Endothelial cell of umbilical vein (primary cell): ENCODE data around the gene ZC2HC1B. TPM values are rescaled to one million over a fixed set of nuclear protein-coding genes. Genes with fewer than 3 reads are reported as not detected.

Source experiments
- BruUV-seq: library from RNA; stranded (reverse); fragments of 400-500 nt; replicated peaks from 2 replicates; lab custom pipeline; 2021; lab: Mats Ljungman, UMichigan
- CTCF ChIA-PET: fragments of 300-600, 350-600 bp; sonication (Branson Sonifier 250); formaldehyde crosslinking; loops from one replicate; lab custom pipeline; 2021; ENCODE audit warnings: antibody characterized with exemption, inconsistent platforms; lab: Charles Lee
- POLR2A ChIA-PET: fragments of 300-600, 350-600 bp; sonication (Branson Sonifier 250); formaldehyde crosslinking; loops from one replicate; lab custom pipeline; 2021; ENCODE audit warnings: antibody characterized with exemption, inconsistent platforms; lab: Charles Lee
- DNase-seq: peaks from one replicate; pipeline ENCODE4 v3.0.0-alpha.2; 2011; ENCODE audit warnings: low read depth, low spot score
- FAIRE-seq: peaks from 2 replicates; lab custom pipeline; 2011; peaks lifted over from hg19 to GRCh38; lab: Jason Lieb, UNC
- H2AFZ ChIP-seq: 2 replicates; pipeline ENCODE4 v1.6.0; 2012; ENCODE audit warnings: low read depth, low read length, control low read depth, inconsistent platforms
- H3K27ac ChIP-seq: 2 replicates; pipeline ENCODE4 v1.5.1; 2011; ENCODE audit warnings: low read depth, mild to moderate bottlenecking, control low read depth, low read length, moderate library complexity; ENCODE audit not compliant: insufficient read depth
- H3K27me3 ChIP-seq, 2 experiments: 2 replicates each; pipeline versions ENCODE4 v1.6.0 to v1.6.1; 2011; ENCODE audit warnings: low read length in 2 of 2, mixed read lengths in 1 of 2; ENCODE audit not compliant: control insufficient read depth in 2 of 2, insufficient read depth in 2 of 2
- H3K36me3 ChIP-seq, 2 experiments: 2 replicates in 1 of 2; 3 replicates in 1 of 2; pipeline ENCODE4 v1.5.1; 2011; ENCODE audit warnings: low read length in 2 of 2, mild to moderate bottlenecking in 1 of 2, moderate library complexity in 1 of 2; ENCODE audit not compliant: control insufficient read depth in 2 of 2, insufficient read depth in 2 of 2; ENCODE audit errors: extremely low read depth in 1 of 2
- H3K4me1 ChIP-seq: 3 replicates; pipeline ENCODE4 v1.5.1; 2011; ENCODE audit warnings: mild to moderate bottlenecking, low read length; ENCODE audit not compliant: control insufficient read depth, insufficient read depth; ENCODE audit errors: extremely low read depth
- H3K4me2 ChIP-seq: 2 replicates; pipeline ENCODE4 v1.6.1; 2011; ENCODE audit warnings: low read length, control low read depth, mixed read lengths; ENCODE audit not compliant: insufficient read depth
- H3K4me3 ChIP-seq, 3 experiments: fragments of 200-600 bp in 1 of 3; sonication (generic), shearing (Covaris generic) in 1 of 3; replicated peaks in 1 of 3; 2 replicates each; pipeline ENCODE4 v1.5.1; 2011 to 2016; ENCODE audit warnings: control low read depth in 3 of 3, low read length in 3 of 3, mild to moderate bottlenecking in 2 of 3, inconsistent platforms in 1 of 3, low read depth in 1 of 3, moderate library complexity in 1 of 3; ENCODE audit not compliant: insufficient read depth in 1 of 3
- H3K79me2 ChIP-seq: 2 replicates; pipeline ENCODE4 v1.6.0; 2012; ENCODE audit warnings: low read length, inconsistent platforms; ENCODE audit not compliant: control insufficient read depth, insufficient read depth
- H3K9ac ChIP-seq: replicated peaks from 2 replicates; pipeline ENCODE3; 2011; ENCODE audit warnings: low read length, control low read depth; ENCODE audit not compliant: insufficient read depth; ENCODE audit errors: extremely low read depth
- H3K9me1 ChIP-seq: replicated peaks from 3 replicates; pipeline ENCODE4 v1.6.0; 2011; ENCODE audit warnings: mild to moderate bottlenecking, low read length; ENCODE audit not compliant: control insufficient read depth, insufficient read depth; ENCODE audit errors: extremely low read depth
- H3K9me3 ChIP-seq: replicated peaks from 2 replicates; pipeline ENCODE4 v1.5.1; 2012; ENCODE audit warnings: low read length, inconsistent platforms; ENCODE audit not compliant: control insufficient read depth, insufficient read depth
- H4K20me1 ChIP-seq: replicated peaks from 2 replicates; pipeline ENCODE3; 2011; ENCODE audit warnings: mild to moderate bottlenecking, low read length; ENCODE audit not compliant: control insufficient read depth, insufficient read depth; ENCODE audit errors: extremely low read depth
- CTCF ChIP-seq, 2 donors: IDR thresholded peaks; 1 replicate in 1 of 2; 2 replicates in 1 of 2; pipeline ENCODE4 v1.5.1; 2011; ENCODE audit warnings: low read length in 2 of 2, mild to moderate bottlenecking in 2 of 2, moderate library complexity in 2 of 2, control low read depth in 1 of 2, inconsistent platforms in 1 of 2, low read depth in 1 of 2; ENCODE audit not compliant: insufficient read depth in 1 of 2; ENCODE audit errors: extremely low read depth in 1 of 2
- EZH2 ChIP-seq: IDR thresholded peaks from 2 replicates; pipeline ENCODE4 v1.6.1; 2012; ENCODE audit warnings: borderline replicate concordance, low read depth, mild to moderate bottlenecking, moderate library complexity, low read length, inconsistent platforms; ENCODE audit not compliant: severe bottlenecking
- FOS ChIP-seq: IDR thresholded peaks from 2 replicates; pipeline ENCODE4 v1.6.1; 2011; ENCODE audit warnings: mild to moderate bottlenecking, low read length, moderate library complexity, borderline replicate concordance; ENCODE audit not compliant: insufficient read depth
- GATA2 ChIP-seq: IDR thresholded peaks from 2 replicates; pipeline ENCODE4 v1.7.0; 2011; ENCODE audit warnings: low read depth, mild to moderate bottlenecking, moderate library complexity, mixed read lengths, low read length; ENCODE audit not compliant: insufficient read length, insufficient read depth
- JUN ChIP-seq: IDR thresholded peaks from 2 replicates; pipeline ENCODE4 v1.6.1; 2011; ENCODE audit warnings: borderline replicate concordance, low read depth; ENCODE audit not compliant: insufficient read length, insufficient read depth
- MYC ChIP-seq: IDR thresholded peaks from one replicate; pipeline ENCODE4 v1.6.1; 2011; ENCODE audit warnings: mild to moderate bottlenecking, low read depth, low read length
- POLR2A ChIP-seq: IDR thresholded peaks from 2 replicates; pipeline ENCODE4 v1.6.1; 2012; ENCODE audit warnings: low read depth, mild to moderate bottlenecking, control low read depth, low read length
- POLR2AphosphoS5 ChIP-seq: IDR thresholded peaks from 2 replicates; pipeline ENCODE4 v1.6.1; 2012; ENCODE audit warnings: low read depth, mild to moderate bottlenecking, control low read depth, low read length, moderate library complexity; ENCODE audit not compliant: insufficient read depth
- dilution Hi-C: fragments of 300-500 bp; cut with MboI; formaldehyde crosslinking; loops from one replicate; pipeline ENCODE4 v1.15.0; 2019; ENCODE audit warnings: low sequenced_read_pairs; ENCODE audit not compliant: extremely low pct_ligation_motif_present
- intact Hi-C: fragments of 100-400 bp; cut with micrococcal nuclease; formaldehyde crosslinking; loops from one replicate; pipeline ENCODE4 v1.10.0; 2022
- polyA plus RNA-seq, 4 experiments: library from polyadenylated mRNA; depleted of rRNA in 3 of 4; stranded (reverse) in 3 of 4; unstranded in 1 of 4; fragments of >200 nt; gene quantifications; 2 replicates each; pipeline versions ENCODE4 v1.2.1 to v1.2.3, GENCODE V29; 2011 to 2012; ENCODE audit warnings: missing spikeins in 1 of 4
- total RNA-seq: library from RNA; stranded (reverse); gene quantifications from 2 replicates; pipeline ENCODE4 v1.2.3, GENCODE V29; 2021
- TF ChIP-seq, protein P1 (sequence below): IDR thresholded peaks from 2 replicates; pipeline ENCODE4 v1.6.1; 2011; ENCODE audit not compliant: insufficient read depth, insufficient read length

The ZC2HC1B gene
- total and polyA plus RNA-seq, 2 donors (not counting 3 experiments of a cell fraction or from before 2014, with no cell fraction given): not detected

DNA sequence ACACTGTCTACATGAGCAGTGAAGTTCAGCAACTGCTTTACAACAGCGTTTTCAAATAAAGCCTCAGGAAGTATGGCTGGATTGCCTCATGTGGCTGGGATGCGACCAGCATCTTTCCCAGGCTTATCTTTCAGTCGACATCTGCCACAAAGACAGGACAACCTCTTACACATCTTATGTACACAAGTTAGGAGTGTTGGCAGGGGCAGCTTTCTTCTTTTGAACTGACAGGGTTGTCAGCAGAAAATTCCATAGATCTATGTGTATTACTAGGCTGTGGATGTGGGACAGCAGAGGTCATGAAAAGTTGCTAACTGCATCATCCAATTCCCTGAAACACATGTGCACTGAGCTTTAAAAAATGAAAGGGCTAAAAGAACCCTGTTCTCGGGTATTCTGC, 95.7 kb downstream of the ZC2HC1B start:
- H3K27ac ChIP-seq: no peak overlapping the region
- FAIRE-seq (no peak), DNase-seq (no peak)
- H3K79me2 ChIP-seq: no peaks in the 10 kb centered on the region
- H2AFZ ChIP-seq: no peak overlapping the region
- H3K9ac ChIP-seq: no peak overlapping the region
- H3K4me1 ChIP-seq: no peaks in the 10 kb centered on the region
- POLR2A ChIA-PET: no interaction called here
- peaks cover 2 to 22% of the 10 kb centered on the region in 2 experiments for H3K27me3 ChIP-seq
- no peaks in the 10 kb centered on the region for H3K9me3 ChIP-seq
- H4K20me1 ChIP-seq: no peaks in the 10 kb centered on the region
- no TSS peak for BruUV-seq
- no peaks in the 10 kb centered on the region for H3K36me3 ChIP-seq
- TF ChIP-seq MYC (no peak), CTCF (IDR thresholded peaks at IDR 0.05; ENCODE audit: extremely low read depth in 1 of 2, insufficient read depth in 1 of 2, low read depth in 1 of 2, low read length in 2 of 2) (no peak), GATA2 (no peak), POLR2AphosphoS5 (no peak), FOS (no peak), POLR2A (no peak), JUN (no peak), EZH2 (no peak)
- TF ChIP-seq, protein P1, sequence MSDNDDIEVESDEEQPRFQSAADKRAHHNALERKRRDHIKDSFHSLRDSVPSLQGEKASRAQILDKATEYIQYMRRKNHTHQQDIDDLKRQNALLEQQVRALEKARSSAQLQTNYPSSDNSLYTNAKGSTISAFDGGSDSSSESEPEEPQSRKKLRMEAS: no peak
- dilution Hi-C loops: no loop called here
- H3K4me3 ChIP-seq: no peak overlapping the region
- no peaks in the 10 kb centered on the region for H3K9me1 ChIP-seq
- CTCF ChIA-PET: interaction anchor here (0.9 kb wide), 1 partner anchor 384 kb away, joined by 3 read pairs; no protein-coding TSS in a partner anchor
- intact Hi-C loops: no loop called here
- no peak overlapping the region for H3K4me2 ChIP-seq
